SU-DHL-6 (cell line): ENCODE measurements around the gene PTPRN2.

Experiments used
- CTCF ChIP-seq: fragments of 200-600 bp; sonication (generic); IDR thresholded peaks from one replicate; pipeline ENCODE4 v1.5.1; 2017; ENCODE audit warnings: antibody characterized with exemption, mild to moderate bottlenecking, low read length, moderate library complexity; ENCODE audit not compliant: insufficient read depth, poor library complexity, severe bottlenecking
- EZH2phosphoT487 ChIP-seq: fragments of 200-600 bp; sonication (generic), shearing (Covaris generic); conservative IDR thresholded peaks from 2 replicates; pipeline ENCODE4 v1.6.1; 2018; ENCODE audit warnings: mild to moderate bottlenecking, antibody characterized with exemption, low read length, moderate library complexity, mixed read lengths

GRCh38 chr7:158495216-158495615 lies 92.4 kb downstream of the PTPRN2 start:
- TF ChIP-seq CTCF, result no peak
- no peak for TF ChIP-seq EZH2phosphoT487
